Tibial nerve (tissue), 4 donors: ENCODE measurements around the gene ALKBH2. TPM values are rescaled to one million over a fixed set of nuclear protein-coding genes. Genes with fewer than 3 reads are reported as not detected.

Experiments used
- DNase-seq, 2 donors: peaks; one replicate each; pipeline ENCODE4 v3.0.0-alpha.2; 2019; ENCODE audit warnings: low spot score in 2 of 2
- H3K27ac ChIP-seq, 4 donors: fragments of 200-600 bp; sonication (generic) in 3 of 4; one replicate each; pipeline ENCODE4 v1.5.1; 2017 to 2019; ENCODE audit warnings: mild to moderate bottlenecking in 1 of 4
- H3K27me3 ChIP-seq, 2 donors: fragments of 200-600 bp; sonication (generic) in 1 of 2; one replicate each; pipeline versions ENCODE4 v1.5.1 to v1.6.0; 2017 to 2019
- H3K36me3 ChIP-seq, 3 donors: fragments of 200-600 bp; sonication (generic); one replicate each; pipeline ENCODE4 v1.5.1; 2018 to 2019
- H3K4me1 ChIP-seq, 4 donors: fragments of 200-600 bp; sonication (generic) in 3 of 4; one replicate each; pipeline ENCODE4 v1.5.1; 2017 to 2019
- H3K4me3 ChIP-seq, 4 donors: fragments of 200-600 bp; sonication (generic) in 3 of 4; one replicate each; pipeline ENCODE4 v1.5.1; 2017 to 2019; ENCODE audit warnings: mild to moderate bottlenecking in 1 of 4, moderate library complexity in 1 of 4
- H3K9me3 ChIP-seq, 4 donors: fragments of 200-600 bp; sonication (generic) in 3 of 4; one replicate each; pipeline ENCODE4 v1.5.1; 2017 to 2019
- EP300 ChIP-seq, 2 donors: sonication (generic); formaldehyde crosslinking; IDR thresholded peaks; one replicate each; pipeline ENCODE4 v1.6.1; 2017; ENCODE audit warnings: antibody characterized with exemption in 2 of 2, mild to moderate bottlenecking in 1 of 2
- POLR2A ChIP-seq, 2 donors: fragments of 450-650 bp; IDR thresholded peaks; one replicate each; pipeline ENCODE4 v1.6.1; 2017; ENCODE audit warnings: antibody characterized with exemption in 2 of 2, mild to moderate bottlenecking in 2 of 2, moderate library complexity in 2 of 2
- WGBS, 2 donors: methylation state at CpG; one replicate each; pipeline ENCODE4 v1.1.5; 2018; 5-methylcytosine and 5-hydroxymethylcytosine counted together
- small RNA-seq: library from RNA; depleted of rRNA; stranded (forward); fragments of <200 nt; gene quantifications from one replicate; pipeline ENCODE3, GENCODE V24; 2016
- total RNA-seq, 4 donors: library from RNA; depleted of rRNA; stranded (reverse); fragments of >200 nt; gene quantifications; one replicate each; pipeline ENCODE4 v1.1.0, GENCODE V29; 2016
- TF ChIP-seq, protein P1 (sequence below), 5 experiments: fragments of 200-600 bp in 3 of 5; fragments of 450-650 bp in 2 of 5; sonication (generic) in 3 of 5; IDR thresholded peaks; one replicate each; pipeline ENCODE4 v1.5.1; 2016 to 2019; ENCODE audit warnings: antibody characterized with exemption in 5 of 5, mild to moderate bottlenecking in 3 of 5, moderate library complexity in 2 of 5

ALKBH2 gene
- total RNA-seq, 4 donors from 2014 or later = 9.2 to 41.4 (median 17.5) TPM

DNA sequence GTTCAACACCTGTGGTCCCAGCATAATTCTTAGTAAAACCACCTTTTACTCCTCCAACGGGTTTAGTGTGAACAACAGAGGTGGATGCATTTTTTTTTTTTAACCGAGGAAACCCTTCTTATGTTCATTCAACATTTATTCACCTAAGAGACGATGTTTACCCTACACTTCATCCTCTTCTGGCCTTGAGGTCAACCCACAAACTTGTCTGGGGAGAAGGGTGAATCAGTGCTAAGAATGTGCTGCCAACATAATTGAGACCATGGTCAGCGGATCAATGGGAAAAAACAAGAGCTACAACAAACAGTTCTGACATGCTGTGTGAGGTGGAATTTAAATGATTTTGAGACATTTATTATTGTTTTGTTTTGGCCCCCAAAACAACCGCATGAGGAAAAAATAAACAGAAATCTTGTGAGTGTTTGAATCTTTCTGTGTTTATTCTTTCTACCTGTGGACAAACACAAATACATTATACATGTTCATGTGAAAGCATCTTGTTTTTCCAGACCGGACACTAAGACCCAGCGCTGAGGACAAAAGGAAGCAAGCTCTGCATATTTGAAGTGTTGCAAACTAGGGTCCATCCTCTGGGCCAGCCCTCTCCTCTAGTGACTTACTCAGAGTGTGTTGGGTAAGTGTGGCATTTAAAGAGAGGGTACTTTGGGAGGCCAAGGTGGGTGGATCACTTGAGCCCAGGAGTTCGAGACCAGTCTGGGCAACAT, 46.0 kb downstream of the ALKBH2 start:
- peaks cover 0 to 5% (median 0%) of the 10 kb centered on the region in 4 donors for H3K4me1 ChIP-seq
- H3K27me3 ChIP-seq = peaks cover 0 to 10% of the 10 kb centered on the region in 2 donors
- no peak overlapping the region for H3K4me3 ChIP-seq
- TF ChIP-seq, protein P1, sequence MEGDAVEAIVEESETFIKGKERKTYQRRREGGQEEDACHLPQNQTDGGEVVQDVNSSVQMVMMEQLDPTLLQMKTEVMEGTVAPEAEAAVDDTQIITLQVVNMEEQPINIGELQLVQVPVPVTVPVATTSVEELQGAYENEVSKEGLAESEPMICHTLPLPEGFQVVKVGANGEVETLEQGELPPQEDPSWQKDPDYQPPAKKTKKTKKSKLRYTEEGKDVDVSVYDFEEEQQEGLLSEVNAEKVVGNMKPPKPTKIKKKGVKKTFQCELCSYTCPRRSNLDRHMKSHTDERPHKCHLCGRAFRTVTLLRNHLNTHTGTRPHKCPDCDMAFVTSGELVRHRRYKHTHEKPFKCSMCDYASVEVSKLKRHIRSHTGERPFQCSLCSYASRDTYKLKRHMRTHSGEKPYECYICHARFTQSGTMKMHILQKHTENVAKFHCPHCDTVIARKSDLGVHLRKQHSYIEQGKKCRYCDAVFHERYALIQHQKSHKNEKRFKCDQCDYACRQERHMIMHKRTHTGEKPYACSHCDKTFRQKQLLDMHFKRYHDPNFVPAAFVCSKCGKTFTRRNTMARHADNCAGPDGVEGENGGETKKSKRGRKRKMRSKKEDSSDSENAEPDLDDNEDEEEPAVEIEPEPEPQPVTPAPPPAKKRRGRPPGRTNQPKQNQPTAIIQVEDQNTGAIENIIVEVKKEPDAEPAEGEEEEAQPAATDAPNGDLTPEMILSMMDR (IDR thresholded peaks at IDR 0.05) = no peak
- TF ChIP-seq EP300 (IDR thresholded peaks at IDR 0.05) = no peak
- no peak for TF ChIP-seq POLR2A (IDR thresholded peaks at IDR 0.05)
- H3K9me3 ChIP-seq = no peaks in the 10 kb centered on the region
- H3K36me3 ChIP-seq = no peaks in the 10 kb centered on the region
- DNase-seq = no peak
- H3K27ac ChIP-seq = no peak overlapping the region
- 69 to 70% methylated on average over 8 of the region's 8 CpGs for WGBS, 2 donors

DNA sequence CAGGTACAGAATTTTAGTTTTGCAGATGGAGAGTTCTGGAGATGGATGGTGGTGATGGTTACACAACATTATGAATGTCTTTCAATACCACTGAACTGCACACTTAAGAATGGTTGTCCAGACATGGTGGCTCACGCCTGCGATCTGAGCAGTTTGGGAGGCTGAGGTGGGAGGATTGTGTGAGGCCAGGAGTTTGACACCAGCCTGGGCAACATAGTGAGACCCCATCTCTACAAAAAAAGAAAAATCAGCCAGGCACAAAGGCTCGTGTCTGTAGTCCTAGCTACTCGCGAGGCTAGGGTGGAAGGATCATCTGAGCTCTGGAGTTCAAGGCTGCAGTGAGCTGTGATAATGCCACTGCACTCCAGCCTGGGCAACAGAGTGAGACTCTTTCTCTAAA, 49.0 kb downstream of the ALKBH2 start:
- WGBS, 2 donors = 84 to 92% methylated on average over 5 of the region's 5 CpGs
- no peak overlapping the region for H3K4me3 ChIP-seq
- peaks cover 0 to 9% (median 0%) of the 10 kb centered on the region in 4 donors for H3K9me3 ChIP-seq
- H3K4me1 ChIP-seq = no peaks in the 10 kb centered on the region
- no peak overlapping the region for H3K27ac ChIP-seq
- no peak for DNase-seq
- H3K27me3 ChIP-seq = peaks cover 0 to 10% of the 10 kb centered on the region in 2 donors
- no peaks in the 10 kb centered on the region for H3K36me3 ChIP-seq
- TF ChIP-seq, protein P1 (IDR thresholded peaks at IDR 0.05) = no peak
- no peak for TF ChIP-seq EP300 (IDR thresholded peaks at IDR 0.05)
- no peak for TF ChIP-seq POLR2A (IDR thresholded peaks at IDR 0.05)

Small RNA genes lying within 50 kb of the gene (small RNA-seq; reads per million reads assigned to genes)
- not detected for gene RNA5SP372

Other genes starting within 250 kb of the ALKBH2 start
- 10 to 100 TPM; 23.6 to 66.9 (median 28.0) TPM for gene SSH1, start 235.9 kb downstream of the ALKBH2 start, total RNA-seq
- gene DAO, start 213.4 kb downstream of the ALKBH2 start, total RNA-seq = not detected
- not detected for gene SVOP, start 72.4 kb downstream of the ALKBH2 start, total RNA-seq
- 10 to 100 TPM; 12.0 to 38.8 (median 20.8) TPM for gene USP30, start 40.9 kb downstream of the ALKBH2 start, total RNA-seq
- 10 to 100 TPM; 17.4 to 26.9 (median 21.3) TPM for gene UNG, start 4.1 kb upstream of the ALKBH2 start, total RNA-seq
- 100 to 1,000 TPM; 402 to 560 (median 525) TPM for gene ACACB, start 23.1 kb upstream of the ALKBH2 start, total RNA-seq
- gene FOXN4, start 215.8 kb upstream of the ALKBH2 start, total RNA-seq = not detected